Kidney (tissue), 14 donors: ENCODE data around the gene ENTHD1. TPM values are rescaled to one million over a fixed set of nuclear protein-coding genes. Genes with fewer than 3 reads are reported as not detected.
"Not testable (repeated sequence)": the region's sequence is repeated elsewhere in the genome, so short reads cannot be mapped to it uniquely, and the experiment has no call there.

ENCODE experiments used
- DNase-seq, 5 donors: peaks; one replicate each; pipeline ENCODE4 v3.0.0-alpha.2; 2013 to 2020
- FAIRE-seq: peaks from 2 replicates; lab custom pipeline; 2012; peaks lifted over from hg19 to GRCh38; lab: Jason Lieb, UNC
- H3K27ac ChIP-seq, 2 donors: one replicate each; pipeline ENCODE4 v1.7.0; 2013; ENCODE audit warnings: low read depth in 2 of 2, low read length in 2 of 2, inconsistent platforms in 1 of 2
- H3K27me3 ChIP-seq: one replicate; pipeline ENCODE4 v1.7.1; 2013; ENCODE audit warnings: low read length, inconsistent platforms; ENCODE audit not compliant: control insufficient read depth, insufficient read depth
- H3K36me3 ChIP-seq, 3 donors: one replicate each; pipeline versions ENCODE4 v1.7.0 to v1.7.1; 2013; ENCODE audit warnings: low read length in 3 of 3, control low read depth in 1 of 3, inconsistent platforms in 1 of 3; ENCODE audit not compliant: insufficient read depth in 3 of 3, control insufficient read depth in 2 of 3
- H3K4me1 ChIP-seq, 3 donors: one replicate each; pipeline versions ENCODE4 v1.7.0 to v1.7.1; 2013; ENCODE audit warnings: low read length in 3 of 3, inconsistent platforms in 1 of 3, low read depth in 1 of 3; ENCODE audit not compliant: control insufficient read depth in 2 of 3, insufficient read depth in 2 of 3
- H3K4me3 ChIP-seq, 3 donors: one replicate each; pipeline versions ENCODE4 v1.7.0 to v1.8.1; 2013; ENCODE audit warnings: low read length in 3 of 3, control low read depth in 1 of 3, inconsistent platforms in 1 of 3
- H3K9ac ChIP-seq, 3 donors: one replicate each; pipeline versions ENCODE4 v1.7.0 to v1.7.1; 2013; ENCODE audit warnings: low read length in 3 of 3, control low read depth in 1 of 3, inconsistent platforms in 1 of 3
- H3K9me3 ChIP-seq, 3 donors: one replicate each; pipeline versions ENCODE4 v1.7.0 to v1.7.1; 2013; ENCODE audit warnings: low read length in 3 of 3, control low read depth in 1 of 3, inconsistent platforms in 1 of 3; ENCODE audit not compliant: control insufficient read depth in 2 of 3, insufficient read depth in 1 of 3
- intact Hi-C: fragments of 100-400 bp; cut with DNase I; formaldehyde crosslinking; loops from one replicate; pipeline ENCODE4 v1.11.1; 2022
- polyA plus RNA-seq: library from polyadenylated mRNA; stranded (reverse); fragments of 350-450 nt; fragmentation: Illumina TruSeq; extraction: RNeasy Lipid Tissue Mini Kit (QIAGEN cat#74804); gene quantifications from one replicate; pipeline ENCODE4 v1.2.3, GENCODE V29; 2014; ENCODE audit warnings: low read depth, low replicate concordance; ENCODE audit not compliant: insufficient read depth
- total RNA-seq: library from RNA; stranded (reverse); fragmentation: NEBNext Ultra II Directional; extraction: Animal tissue kit (Norgen Biotek cat#: 25700); gene quantifications from one replicate; pipeline ENCODE4 v1.2.1, GENCODE V29; 2021
- TF ChIP-seq, protein P1 (sequence below): IDR thresholded peaks from 3 replicates; pipeline ENCODE4 v1.5.1; 2012; ENCODE audit warnings: mild to moderate bottlenecking, moderate library complexity, borderline replicate concordance; ENCODE audit not compliant: insufficient read depth; ENCODE audit errors: extremely low read depth
- donor health status: control.
- donor health status: control.
- donor health status: control.
- donor health status: control.
- donor health status: control.
- donor health status: DM: yes; HTN: yes; CAD: no.
- donor health status: Normal renal cell carcinoma (clear cell type).

The ENTHD1 gene
- total and polyA plus RNA-seq, 2 donors from 2014 or later, result not detected

DNA sequence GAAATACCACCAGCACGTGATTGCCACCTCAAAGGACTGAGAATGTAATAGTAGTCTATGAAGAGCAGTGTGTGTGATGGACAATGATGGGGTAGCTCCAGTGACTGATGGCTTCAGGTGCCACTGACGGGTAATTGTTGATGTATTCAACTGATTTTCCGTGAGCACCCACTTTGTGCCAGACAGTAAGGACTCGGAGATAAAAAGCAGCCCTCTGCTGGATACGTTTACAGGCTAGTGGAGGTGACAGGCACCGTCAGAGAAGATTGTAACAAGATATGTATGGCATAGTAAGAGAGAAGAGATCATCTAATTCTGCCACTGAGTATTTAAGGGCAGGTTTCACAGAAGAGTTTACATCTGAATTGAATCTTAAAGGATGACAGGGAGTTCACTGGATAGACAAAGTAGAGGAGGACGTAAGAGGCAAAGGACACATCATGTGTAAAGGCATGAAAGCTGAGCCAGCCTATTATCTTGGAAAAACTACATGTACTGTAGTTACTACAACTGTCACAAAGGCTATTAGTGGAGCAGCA lies 1.1 kb upstream of the ENTHD1 start:
- TF ChIP-seq, protein P1, sequence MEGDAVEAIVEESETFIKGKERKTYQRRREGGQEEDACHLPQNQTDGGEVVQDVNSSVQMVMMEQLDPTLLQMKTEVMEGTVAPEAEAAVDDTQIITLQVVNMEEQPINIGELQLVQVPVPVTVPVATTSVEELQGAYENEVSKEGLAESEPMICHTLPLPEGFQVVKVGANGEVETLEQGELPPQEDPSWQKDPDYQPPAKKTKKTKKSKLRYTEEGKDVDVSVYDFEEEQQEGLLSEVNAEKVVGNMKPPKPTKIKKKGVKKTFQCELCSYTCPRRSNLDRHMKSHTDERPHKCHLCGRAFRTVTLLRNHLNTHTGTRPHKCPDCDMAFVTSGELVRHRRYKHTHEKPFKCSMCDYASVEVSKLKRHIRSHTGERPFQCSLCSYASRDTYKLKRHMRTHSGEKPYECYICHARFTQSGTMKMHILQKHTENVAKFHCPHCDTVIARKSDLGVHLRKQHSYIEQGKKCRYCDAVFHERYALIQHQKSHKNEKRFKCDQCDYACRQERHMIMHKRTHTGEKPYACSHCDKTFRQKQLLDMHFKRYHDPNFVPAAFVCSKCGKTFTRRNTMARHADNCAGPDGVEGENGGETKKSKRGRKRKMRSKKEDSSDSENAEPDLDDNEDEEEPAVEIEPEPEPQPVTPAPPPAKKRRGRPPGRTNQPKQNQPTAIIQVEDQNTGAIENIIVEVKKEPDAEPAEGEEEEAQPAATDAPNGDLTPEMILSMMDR, result no peak
- no peaks in the 10 kb centered on the region for H3K9me3 ChIP-seq
- DNase-seq (no peak), FAIRE-seq (no peak)
- no peaks in the 10 kb centered on the region for H3K36me3 ChIP-seq
- intact Hi-C loops, result no loop called here
- H3K4me1 ChIP-seq, result no peaks in the 10 kb centered on the region
- H3K9ac ChIP-seq, result no peak overlapping the region
- H3K27ac ChIP-seq, result no peak overlapping the region
- no peaks in the 10 kb centered on the region for H3K27me3 ChIP-seq
- H3K4me3 ChIP-seq, result no peak overlapping the region

DNA sequence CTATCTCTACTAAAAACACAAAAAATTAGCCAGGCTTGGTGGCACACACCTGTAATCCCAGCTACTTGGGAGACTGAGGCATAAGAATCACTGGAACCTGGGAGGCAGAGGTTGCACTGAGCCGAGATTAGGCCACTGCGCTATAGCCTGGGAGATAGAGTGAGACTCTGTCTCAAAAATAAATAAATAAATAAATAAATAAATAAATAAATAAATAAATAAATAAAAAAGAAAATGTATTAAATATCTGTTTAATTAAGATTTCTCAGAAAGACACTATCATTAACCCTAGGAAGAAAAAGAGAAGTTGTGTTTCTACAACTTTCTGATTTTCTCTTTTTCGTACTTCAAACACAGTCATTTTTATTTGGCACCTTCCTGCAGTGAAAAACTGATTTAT lies 3.6 kb downstream of the ENTHD1 start:
- H3K27ac ChIP-seq, intact Hi-C loops, H3K36me3 ChIP-seq, FAIRE-seq, H3K9ac ChIP-seq, H3K9me3 ChIP-seq, H3K4me3 ChIP-seq, H3K27me3 ChIP-seq, H3K4me1 ChIP-seq, DNase-seq: not testable (repeated sequence)

DNA sequence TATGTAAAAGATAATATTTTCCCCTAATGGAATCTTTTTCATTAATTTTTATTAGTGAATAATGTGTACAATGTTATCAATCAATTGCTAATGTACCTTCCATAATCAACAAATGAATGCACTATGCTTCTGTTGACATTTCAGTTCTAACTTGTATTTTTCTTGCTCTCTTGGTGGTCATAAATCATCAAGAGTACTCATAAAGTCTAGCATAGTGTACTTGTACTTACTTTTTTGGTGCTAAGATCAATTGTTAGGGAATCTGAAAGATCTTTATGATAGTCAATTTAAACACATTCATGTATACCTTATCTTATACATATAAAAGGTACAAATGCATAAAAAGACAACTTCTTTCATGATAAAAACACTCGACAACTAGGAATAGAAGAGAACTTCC lies 10.5 kb downstream of the ENTHD1 start:
- DNase-seq (no peak), FAIRE-seq (no peak)
- Histone ChIP-seq H3K9ac (no peak overlapping the region), H3K4me3 (no peak overlapping the region), H3K4me1 (no peaks in the 10 kb centered on the region), H3K9me3 (no peaks in the 10 kb centered on the region), H3K27ac (no peak overlapping the region), H3K36me3 (no peaks in the 10 kb centered on the region), H3K27me3 (no peaks in the 10 kb centered on the region)
- TF ChIP-seq, protein P1, result no peak
- intact Hi-C loops, result no loop called here

DNA sequence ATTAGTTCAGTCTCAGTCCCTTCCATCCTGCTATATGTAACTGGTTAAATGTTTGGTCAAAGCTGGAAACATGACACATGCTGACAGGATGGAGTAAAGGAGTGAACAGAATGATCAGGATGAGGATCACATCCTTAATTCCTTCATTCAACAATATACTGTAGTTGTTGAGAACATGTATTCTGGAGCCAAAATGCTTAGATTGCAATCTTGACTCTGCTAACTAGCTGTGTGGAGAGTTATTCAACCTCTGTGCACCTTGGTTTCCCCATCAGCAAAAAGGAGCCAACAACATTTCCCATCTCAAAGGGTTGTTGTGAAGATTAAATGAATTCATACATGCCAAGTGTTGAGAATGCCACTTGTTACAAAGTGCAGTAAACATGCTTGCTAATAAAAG lies 12.8 kb downstream of the ENTHD1 start:
- Histone ChIP-seq H3K27ac (no peak overlapping the region), H3K27me3 (no peaks in the 10 kb centered on the region), H3K9ac (no peak overlapping the region), H3K9me3 (no peaks in the 10 kb centered on the region), H3K36me3 (no peaks in the 10 kb centered on the region), H3K4me3 (no peak overlapping the region), H3K4me1 (no peaks in the 10 kb centered on the region)
- DNase-seq (no peak), FAIRE-seq (no peak)
- intact Hi-C loops, result no loop called here
- TF ChIP-seq, protein P1, result no peak
